ENCODE results near the gene B3GALT6.

- TF ChIP-seq POLR2A (IDR thresholded peaks at IDR 0.05; ENCODE audit: low read length) (no peak), GATA1 (IDR thresholded peaks at IDR 0.05; ENCODE audit: low read depth, low read length) (no peak)
These were observed 35.6 kb downstream of the B3GALT6 start for GRCh38 chr1:1267488-1268283.
